GM18861 (cell line): ENCODE measurements around the gene CELF1.
"Not testable (repeated sequence)": the region's sequence is repeated elsewhere in the genome, so short reads cannot be mapped to it uniquely, and the experiment has no call there.

Source experiments
- ATAC-seq: cut with Tn5 transposase; IDR thresholded peaks from one replicate; pipeline ENCODE4 v1.9.1; 2021; ENCODE audit not compliant: unreplicated experiment

Gene CELF1

DNA sequence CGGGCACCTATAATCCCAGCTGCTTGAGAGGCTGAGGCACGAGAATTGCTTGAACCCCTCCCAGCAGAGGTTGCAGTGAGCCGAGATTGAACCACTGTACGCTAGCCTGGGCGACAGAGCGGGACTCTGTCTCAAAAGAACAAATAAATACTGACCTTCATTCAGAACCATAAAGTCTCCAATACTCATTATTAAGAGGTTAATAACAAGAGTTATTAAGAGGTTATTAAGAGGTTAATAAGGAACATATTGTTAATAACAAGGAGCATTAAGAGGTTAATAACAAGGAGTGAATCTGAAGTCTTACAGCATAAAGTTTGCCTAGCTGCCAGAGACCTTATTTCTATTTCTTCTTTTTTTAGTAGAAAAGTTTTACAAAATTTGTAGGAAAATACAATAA, 7.6 kb downstream of the CELF1 start:
- no peak for ATAC-seq

DNA sequence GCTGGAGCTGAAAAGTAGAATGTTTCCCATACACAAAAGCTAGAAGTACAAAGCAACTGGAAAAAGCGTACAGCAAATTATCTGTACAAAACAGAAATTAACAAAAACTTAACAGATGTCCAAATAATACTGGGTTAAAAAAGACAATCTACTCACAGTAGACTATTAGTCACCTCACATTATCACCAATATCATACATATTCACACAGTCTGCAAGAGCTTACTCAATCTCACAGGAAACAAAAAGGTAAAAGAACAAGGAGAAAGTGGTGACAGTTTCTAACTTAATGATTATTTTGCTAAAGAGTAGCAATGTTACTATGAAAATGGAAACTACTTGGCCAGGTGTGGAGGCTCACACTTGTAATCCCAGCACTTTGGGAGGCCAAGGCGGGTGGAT, 11.9 kb downstream of the CELF1 start:
- no peak for ATAC-seq

DNA sequence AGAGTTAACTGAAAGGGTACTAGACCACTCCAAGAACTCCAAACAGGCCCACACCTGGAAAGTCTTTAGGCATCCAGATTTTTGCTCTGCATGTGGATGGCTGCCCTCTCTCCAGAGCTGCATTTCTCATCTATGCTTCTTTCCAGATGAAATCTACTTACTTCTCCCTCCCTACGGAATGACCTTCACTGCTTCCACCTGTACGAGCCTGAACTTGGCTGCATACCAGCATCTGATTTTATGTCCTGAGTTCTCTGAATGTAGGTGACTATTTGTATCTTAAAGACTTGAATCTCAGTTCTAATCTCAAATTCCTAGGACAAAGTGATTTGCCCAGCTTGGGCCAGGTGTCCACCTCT, 13.3 kb downstream of the CELF1 start:
- no peak for ATAC-seq

DNA sequence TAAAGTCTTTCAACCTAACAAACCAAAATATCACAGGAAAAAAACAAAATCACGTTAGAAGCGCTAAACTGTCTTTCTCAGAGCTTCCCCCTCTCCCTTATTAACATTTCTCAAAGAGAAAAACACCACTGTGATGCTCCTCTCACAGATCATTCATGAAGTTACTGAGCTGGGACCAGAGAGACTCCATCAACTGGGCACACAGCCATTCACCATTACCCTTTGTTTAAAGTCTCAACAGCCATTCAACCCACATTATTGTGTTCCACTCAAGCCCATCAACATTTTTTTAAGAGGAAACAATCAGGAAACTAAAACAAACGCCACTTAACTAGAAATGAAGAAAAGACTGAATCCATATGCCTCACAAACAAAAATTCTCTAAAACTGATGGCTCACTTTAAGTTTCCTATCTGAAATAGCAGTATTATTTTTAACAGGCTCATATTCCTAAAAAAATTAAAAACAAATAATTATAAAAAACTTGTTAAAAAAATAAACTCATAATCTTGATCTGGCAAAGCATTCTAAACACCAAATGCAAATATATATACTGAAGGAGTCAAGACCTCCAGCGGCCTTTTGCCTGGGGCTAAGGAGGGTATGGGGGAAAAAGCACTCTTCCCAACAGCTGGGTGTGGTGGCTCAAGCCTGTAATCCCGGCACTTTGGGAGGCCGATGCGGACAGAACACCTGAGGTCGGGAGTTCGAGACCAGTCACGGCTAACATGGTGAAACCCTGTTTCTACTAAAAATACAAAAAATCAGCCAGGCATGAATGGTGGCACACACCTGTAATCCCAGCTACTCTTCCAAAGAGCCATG, 14.0 kb downstream of the CELF1 start:
- no peak for ATAC-seq

DNA sequence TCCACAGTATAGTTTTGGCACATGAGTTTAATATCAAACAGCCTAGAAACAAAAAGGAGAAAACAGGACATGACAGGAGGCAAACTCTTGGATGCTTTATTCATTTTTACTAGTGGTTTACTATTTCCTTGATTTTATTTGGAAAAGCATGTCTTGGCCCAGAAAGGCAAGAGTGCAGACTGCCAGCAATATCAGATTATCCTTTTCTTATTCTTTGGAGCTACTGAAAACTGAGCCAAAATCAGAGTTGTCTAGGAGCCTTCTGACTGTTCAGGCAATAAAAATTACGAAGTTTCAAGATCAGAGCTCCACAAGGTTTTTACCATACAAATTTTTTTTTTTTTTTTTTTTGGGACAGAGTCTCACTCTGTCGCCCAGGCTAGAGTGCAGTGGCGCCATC, 16.0 kb downstream of the CELF1 start:
- ATAC-seq = no peak

DNA sequence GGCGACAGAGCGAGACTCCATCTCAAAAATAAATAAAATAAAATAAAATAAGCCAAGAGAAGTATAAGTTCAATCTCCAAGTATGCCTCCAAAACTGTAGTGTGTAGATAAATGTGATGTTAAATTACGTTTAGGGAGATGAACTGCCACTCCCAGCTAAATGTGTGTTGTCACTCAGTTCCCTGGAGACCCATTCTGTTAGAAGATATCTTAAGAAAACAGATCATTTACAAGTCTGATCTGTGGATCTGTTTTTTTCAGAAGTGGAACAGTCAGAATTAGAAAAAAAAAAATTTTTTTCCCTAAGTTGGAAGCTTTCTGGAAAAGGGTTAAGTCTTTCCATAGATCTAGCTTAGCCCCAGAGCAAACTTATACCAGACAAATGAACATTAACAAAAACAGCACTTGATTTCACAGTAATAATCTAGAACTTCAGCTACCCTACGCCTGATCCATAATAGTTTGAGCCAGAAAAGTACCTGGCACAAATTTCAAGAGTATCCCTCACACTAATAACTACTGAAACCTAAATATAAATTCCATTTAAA, 18.2 kb downstream of the CELF1 start:
- no peak for ATAC-seq

DNA sequence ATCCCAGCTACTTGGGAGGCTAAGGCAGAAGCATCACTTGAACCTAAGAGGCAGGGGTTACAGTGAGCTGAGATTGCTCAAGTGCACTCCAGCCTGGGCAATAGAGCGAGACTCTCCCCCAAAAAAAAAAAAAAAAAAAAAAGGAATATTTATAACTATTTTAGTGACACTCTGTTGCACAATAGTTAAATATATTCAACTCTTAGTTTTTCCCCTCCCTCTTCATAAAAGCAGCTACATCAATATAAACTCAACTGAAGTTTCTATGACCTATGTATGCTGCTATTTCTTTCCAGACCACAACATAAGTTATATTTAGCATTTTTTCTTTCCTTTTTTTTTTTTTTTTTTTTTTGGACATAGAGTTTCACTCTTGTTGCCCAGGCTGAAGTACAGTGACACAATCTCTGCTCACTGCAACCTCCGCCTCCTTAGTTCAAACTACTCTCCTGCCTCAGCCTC, 19.2 kb downstream of the CELF1 start:
- ATAC-seq = no peak

DNA sequence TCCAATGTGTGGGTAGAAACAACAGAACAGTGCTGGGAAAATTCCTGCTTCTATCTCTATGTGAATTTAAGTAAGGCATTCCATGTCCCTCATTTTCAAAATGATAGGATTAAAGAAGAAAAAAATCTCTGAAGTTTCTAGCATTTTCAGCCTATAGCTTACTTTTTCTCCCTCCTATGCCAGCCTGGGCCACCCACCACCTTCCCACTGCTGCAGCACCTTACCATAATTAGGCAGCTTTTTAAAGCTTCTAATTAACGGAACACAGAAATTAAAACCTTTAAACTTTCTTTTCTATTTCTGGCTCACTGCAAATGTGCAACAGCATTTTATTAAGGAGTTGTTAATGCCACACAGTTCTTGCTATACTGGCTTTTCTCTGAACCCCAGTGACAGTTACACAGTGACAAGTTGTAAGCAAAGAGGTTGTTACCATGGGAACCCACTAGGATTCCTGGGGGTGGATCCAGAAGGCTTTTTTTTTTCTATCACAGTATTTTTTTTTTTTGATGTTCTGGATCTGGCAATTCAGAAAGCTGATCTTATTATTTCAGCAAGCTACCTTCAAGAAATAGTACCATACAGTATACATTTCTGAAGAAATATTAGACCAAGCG, 20.2 kb downstream of the CELF1 start:
- ATAC-seq = no peak

DNA sequence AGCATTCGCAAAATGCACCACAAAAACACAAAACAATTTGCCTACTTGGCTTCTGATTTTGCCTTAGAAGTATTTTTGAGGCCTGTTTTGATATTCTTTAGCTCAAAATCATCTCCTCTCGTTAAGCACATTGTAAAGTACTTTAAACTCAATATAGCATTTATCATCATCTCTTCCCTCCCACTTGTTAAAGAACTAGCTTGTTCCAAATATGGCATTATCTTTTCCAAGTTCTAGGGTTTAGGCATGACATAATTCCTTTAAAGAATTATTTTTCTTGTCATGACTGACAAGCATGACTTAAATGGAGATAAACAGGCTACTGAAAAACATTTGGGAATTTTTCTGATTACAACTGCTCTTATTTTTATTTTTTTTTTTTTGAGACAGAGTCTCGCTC, 21.3 kb downstream of the CELF1 start:
- ATAC-seq = no peak

DNA sequence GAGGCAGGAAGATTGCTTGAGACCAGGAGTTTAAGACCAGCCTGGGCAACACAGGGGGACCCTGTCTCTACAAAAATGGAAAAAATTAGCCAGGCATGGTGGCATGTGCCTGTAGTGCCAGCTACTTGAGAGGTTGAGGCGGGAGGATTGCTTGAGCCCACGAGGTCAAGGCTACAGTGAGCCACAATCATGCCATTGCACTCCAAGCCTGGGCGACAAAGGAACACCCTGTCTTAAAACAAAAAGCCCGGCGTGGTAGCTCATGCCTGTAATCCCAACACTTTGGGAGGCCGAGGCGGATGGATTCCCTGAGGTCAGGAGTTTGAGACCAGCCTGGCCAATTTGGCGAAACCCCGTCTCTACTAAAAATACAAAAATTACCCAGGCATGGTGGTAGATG, 22.2 kb downstream of the CELF1 start:
- not testable (repeated sequence) for ATAC-seq

DNA sequence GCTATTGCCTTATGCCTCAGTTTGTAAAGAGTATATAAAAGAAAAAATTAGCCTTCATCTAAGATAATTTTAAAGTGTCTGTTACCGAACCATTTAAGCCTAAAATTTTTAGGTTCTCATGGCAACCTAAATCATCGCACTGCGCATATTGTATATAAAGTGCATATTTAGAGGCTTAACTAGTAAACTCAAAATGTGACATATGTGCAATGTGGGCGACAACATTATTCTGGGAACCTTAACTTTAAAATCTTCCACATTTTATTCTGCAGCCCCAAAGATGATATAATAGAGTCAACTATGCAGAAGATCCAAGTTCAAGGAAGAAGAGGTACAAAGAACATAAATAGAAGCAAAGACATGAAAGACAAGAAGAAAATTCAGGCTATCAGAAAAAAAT, 23.0 kb downstream of the CELF1 start:
- no peak for ATAC-seq

DNA sequence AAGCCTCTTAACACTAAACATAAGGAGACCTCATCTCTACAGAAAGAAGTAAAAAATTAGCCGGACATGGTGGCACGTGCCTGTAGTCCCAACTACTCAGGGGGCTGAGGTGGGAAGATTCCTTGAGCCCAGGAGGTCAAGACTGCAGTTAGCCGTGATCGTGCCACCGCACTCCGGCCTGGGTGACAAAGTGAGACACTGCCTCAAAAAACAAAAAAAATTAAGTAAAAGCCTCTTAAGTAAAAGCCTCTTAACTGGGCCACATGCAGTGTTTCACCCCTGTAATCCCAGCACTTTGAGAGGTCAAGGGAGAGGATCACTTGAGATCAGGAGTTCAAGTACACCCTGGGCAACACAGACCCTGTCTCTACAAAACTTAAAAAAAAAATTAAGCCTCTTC, 25.7 kb downstream of the CELF1 start:
- ATAC-seq = no peak

DNA sequence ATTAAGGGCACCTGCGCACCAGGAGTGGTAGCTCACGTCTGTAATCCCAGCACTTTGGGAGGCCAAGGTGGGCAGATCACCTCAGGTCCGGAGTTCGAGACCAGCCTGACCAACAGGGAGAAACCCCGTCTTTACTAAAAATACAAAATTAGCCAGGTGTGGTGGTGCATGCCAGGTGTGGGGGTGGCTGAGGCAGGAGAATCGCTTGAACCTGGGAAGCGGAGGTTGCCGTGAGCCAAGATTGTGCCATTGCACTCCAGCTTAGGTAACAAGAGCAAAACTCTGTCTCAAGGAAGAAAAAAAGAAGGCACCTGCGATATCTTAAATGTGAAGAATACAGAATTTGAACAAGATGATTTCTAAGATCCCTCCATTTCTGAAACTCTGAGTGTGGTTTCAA, 26.9 kb downstream of the CELF1 start:
- ATAC-seq = not testable (repeated sequence)

DNA sequence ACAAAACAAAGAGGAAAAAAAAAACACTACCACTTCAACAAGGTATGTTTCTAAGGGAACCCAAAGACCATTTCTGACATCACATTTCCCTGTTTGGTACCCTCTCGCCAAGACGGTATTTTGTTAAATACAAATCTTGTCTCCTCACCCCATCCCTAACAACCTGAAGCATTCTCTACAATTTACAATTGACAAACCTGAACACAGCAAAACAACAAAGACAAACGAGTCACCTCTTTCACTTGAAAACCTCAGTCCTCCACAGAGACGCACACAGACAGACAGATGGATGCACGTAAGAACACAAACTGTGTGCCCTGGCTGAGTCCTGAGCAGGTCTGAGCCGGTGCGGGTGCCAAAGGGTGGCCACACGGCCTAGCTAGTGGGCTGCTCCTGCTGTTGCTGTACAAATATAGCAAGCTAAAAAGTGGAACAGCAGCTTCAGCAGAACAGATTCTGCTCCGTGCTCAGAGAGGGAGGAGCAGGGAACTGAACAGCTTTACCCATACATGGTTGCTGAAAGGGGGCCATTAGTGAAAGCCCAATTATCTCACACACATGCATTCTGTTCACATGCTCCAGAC, 28.5 kb downstream of the CELF1 start:
- no peak for ATAC-seq

DNA sequence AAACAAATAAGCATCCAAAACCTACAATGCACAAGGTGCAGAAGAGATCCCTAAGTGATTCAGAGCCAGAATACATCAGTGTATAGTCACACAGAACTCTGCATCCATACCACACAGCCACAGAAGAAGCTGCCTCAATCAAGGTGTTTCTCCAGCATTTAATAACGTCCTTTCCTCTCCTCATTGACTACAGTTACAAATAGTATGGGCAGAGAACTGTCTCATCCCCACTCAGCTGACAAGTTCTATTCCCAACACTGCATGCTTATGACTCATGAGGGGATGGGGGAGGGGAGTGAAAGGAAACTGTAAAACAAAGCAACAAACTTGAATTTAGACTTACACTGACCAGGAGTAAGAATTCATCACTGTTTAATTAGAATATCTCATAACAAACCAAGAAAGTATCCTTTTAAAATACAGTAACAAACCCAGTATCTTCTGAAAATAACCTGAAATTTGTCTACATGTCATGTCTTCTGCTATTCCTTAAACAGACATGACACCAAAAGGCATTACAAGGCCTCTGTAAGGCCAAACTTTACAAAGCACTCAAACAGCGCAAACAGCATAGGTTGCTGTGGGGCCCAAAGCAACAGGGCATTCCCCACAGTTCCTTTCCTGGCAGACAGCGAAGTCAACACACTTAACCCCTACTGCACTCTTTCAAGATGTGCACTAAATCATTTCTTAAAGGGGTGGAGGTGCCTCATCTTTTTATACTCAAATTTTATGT, 29.3 kb downstream of the CELF1 start:
- ATAC-seq = peak; percentile 47

DNA sequence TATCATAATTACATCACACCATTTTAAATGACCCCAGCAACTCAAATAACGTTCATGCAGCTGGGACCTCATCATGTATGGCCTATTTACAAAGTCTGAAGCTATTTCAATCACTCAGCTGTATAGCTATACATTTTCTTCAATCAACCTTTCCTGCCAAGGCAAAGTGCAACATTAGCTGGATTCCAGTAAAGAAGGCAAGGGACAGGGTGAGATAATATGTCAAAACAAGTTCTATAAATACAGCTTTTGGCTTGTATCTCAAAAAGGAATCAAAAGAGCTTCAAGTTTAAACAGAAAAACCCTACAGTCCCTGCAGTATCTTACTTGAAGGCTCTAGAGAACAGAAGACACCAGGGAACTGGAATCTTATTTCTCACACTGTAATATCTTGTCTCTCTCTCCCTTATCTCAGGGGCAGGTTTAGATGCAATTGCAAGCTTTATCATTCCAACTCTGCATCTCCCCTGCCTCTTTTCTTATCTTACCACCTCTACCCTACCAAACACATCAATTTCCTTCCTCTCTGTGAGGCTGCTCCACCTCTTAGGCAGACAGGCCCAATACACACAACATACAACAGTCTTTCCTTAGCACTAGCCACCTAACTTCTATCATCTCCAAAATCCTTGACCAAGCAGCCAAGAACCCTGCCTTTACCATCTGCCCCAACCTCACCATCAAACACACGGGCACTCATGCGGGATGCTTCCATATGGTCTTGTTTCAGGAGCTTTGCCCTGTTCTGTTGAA, 34.5 kb downstream of the CELF1 start:
- ATAC-seq = no peak

DNA sequence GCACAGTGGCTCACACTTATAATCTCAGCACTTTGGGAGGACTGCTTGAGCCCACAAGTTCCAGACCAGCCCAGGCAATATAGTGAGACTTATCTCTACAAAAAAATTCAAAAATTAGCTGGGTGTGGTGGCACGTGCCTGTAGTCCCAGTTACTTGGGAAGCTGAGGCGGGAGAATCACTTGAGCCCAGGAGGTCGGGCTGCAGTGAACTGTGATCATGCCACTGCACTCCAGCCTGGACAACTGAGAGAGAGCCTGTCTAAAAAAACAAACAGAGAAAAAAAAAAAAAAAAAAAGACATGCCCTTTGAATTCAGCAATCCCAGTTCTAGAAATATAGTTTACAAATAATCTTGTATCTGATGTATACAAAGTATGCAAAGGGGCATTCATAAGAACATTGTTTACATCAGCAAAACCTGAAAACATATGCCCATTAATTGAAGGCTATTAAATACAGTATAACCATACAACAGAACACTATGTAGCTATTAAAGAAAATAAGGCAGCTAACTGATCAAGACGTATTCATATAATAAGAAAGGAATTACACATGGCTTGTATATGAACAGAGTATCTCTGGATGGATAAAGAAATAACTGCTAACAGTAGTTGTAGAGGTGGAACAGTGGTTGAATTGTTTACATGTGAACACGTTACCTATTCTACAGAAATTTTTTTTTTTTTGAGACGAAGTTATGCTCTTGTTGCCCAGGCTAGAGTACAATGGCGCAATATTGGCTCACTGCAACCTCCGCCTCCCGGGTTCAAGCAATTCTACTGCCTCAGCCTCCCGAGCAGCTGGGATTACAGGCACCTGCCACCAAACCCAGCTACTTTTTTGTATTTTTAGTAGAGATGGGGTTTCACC, 35.7 kb downstream of the CELF1 start:
- ATAC-seq = no peak

DNA sequence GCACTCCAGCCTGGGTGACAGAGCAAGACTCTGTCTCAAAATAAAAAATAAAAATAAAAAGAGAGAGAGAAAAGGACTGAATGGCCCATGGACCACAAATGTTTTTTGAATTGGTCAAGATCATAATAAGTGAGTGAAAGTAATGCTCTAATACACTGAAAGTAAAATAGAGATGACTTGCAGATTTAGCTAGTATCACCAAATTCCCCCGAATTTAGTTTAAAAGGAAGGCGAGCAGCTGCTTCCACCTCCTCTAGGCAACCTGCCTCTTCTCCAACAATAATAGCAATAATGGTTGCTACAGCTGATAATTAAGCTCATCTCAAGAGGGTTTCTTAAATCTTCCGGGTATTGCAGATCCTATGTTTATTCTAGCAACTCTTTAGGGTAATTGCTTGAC, 36.8 kb downstream of the CELF1 start:
- no peak for ATAC-seq

DNA sequence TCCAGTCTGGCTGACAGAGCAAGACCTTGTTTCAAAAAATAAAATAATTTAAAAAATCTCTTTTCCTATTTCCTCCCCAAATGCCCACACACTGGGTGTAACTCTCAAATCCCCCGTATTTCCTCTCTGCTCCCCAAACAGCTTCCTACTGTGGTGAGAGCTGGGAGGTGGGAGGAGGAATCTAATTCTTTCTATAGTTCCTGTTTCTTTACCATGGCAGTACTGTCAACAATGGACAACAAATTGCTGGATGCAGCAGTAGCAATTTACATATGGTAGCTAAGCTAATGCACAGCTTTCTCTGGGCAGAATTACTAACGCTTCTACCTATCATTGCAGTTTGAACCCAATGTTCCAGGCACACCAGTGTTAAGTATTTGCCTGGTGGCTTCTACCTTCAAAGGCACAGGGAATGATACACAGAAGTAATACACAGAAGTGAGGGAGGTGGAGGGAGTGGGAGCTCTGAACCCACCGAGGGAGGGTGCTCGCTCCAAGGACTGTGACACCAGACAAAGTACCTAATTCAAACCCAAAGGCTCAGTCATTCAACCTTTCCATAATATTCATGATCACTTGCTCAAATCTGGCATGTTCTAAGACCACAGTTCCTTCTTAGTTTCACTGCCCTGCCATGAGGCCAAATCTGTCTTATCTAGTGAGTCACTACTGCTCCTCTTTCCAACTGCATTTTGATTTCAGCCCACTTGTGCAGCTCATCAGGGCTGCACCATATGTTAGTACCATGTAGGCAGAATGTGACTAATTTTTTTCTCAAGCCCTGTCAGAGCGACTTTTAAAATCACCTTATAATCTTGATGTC, 37.9 kb downstream of the CELF1 start:
- peak; percentile 42 for ATAC-seq
